Activated CD4-positive, alpha-beta T cell treated with anti-CD3 and anti-CD28 coated beads, Interleukin-10, Interleukin-2, amounts not matched to agents 100 ng/mL and 50 ng/mL, durations not matched to agents 16 hours and 8 hours (primary cell): Measurements from ENCODE around the gene COPA.

Experiments
- DNase-seq: peaks from one replicate; pipeline ENCODE4 v3.0.0-alpha.2; 2020

COPA gene

DNA sequence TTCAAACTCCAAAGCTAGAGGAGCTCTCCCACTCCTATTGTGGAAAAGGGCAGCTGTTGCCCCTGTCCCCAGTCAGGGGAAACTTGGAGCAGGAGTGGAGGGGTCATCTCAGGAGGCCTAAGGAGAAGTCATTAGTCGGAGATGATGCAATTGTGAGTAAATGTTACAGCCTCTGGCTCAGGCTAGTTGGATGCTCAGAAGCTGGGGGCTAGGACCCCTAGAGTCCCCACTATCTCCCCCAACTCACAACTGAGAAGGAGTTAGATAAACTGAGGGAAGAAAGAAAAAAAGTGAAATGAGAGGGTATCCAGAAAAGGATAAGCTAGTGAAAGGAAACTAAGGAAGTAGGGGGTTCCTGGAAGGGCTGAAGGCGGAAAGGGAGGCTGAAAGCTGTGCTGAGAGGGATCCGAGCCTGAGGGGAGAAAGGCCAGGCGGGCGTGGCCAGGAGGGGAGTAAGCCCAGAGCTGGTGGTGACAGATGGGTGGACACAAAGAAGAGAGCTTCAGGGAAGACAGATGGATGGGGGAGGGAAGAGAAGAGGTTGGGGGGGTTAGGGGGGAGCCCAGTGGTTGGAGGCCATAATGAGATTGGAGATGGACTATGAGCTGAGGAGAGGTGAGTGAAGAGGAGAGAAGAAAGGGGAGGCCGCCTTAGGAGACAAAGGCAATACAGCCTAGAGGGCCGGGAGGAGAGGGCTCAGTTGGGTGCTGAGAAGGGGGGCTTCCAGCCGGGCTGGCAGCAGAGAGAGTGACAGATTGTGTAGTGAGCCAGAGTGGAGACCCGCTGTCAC lies 19.3 kb upstream of the COPA start:
- no peak for DNase-seq

GRCh38 chr1:160361814-160362167 lies 18.7 kb upstream of the COPA start:
- no peak for DNase-seq

DNA sequence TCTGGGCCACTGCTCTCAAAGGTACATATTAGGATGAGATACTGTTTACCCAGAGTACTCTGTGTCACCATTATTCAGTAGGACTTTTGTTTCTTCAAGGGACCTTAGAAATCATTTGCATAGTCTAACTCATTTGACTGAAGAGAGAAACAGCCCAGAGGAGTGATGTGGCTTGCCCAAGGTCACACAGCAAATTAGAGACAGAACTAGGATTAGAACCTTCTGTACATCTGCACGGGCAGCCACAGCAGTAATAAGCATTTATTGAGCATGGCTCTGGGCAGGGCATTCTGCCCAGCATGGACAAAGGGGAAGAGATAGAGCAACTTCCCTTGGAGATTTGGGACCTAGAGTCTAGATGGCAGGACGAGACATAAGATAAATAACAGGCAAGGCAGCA lies 18.1 kb upstream of the COPA start:
- no peak for DNase-seq

- no peak for DNase-seq
Measured at GRCh38 chr1:160360227-160360695, 17.2 kb upstream of the COPA start.

- DNase-seq, result no peak
Measured at GRCh38 chr1:160359559-160360226, 16.6 kb upstream of the COPA start.

DNA sequence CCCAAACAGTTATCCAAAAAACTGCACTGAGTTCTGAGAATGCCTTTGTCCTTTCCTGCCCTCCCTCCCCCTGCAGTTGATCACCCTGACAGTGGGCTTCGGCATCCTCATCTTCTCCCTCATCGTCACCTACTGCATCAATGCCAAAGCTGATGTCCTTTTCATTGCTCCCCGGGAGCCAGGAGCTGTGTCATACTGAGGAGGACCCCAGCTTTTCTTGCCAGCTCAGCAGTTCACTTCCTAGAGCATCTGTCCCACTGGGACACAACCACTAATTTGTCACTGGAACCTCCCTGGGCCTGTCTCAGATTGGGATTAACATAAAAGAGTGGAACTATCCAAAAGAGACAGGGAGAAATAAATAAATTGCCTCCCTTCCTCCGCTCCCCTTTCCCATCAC lies 15.0 kb upstream of the COPA start:
- no peak for DNase-seq

DNA sequence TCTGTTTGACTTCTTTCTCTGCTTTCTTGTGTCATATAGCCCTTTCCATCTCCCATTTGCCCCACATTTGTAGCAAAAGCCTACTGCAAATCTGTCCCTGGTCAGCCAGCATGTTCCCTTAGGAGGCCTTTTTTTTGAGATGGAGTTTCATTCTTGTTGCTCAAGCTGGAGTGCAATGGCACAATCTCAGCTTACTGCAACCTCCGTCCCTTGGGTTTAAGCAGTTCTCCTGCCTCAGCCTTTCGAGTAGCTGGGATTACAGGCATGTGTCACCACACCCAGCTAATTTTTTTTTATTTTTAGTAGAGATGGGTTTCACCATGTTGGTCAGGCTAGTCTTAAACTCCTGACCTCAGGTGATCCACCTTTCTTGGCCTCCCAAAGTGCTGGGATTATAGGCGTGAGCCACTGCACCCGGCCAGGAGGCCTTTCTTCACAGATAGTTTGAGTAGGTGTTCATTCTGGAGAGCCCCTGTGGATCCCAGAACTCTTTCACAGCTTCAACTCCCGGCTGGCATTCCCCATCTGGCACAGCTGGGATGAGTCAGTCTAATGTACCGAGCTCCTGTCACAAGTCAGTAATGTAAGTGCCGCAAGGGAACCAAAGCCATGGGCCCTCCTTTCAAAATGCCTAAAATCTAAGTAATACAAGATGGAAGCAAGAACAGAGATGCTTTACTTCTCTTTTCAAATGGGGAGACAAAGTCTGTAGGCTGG lies 14.4 kb upstream of the COPA start:
- DNase-seq, result no peak

GRCh38 chr1:160354388-160354985 lies 11.4 kb upstream of the COPA start:
- peak; percentile 31 for DNase-seq

- DNase-seq, result no peak
Measured at GRCh38 chr1:160353223-160353622, 10.2 kb upstream of the COPA start.

- DNase-seq, result no peak
Measured at GRCh38 chr1:160352555-160352954, 9.5 kb upstream of the COPA start.

- DNase-seq, result no peak
Measured at GRCh38 chr1:160351629-160352028, 8.6 kb upstream of the COPA start.

DNA sequence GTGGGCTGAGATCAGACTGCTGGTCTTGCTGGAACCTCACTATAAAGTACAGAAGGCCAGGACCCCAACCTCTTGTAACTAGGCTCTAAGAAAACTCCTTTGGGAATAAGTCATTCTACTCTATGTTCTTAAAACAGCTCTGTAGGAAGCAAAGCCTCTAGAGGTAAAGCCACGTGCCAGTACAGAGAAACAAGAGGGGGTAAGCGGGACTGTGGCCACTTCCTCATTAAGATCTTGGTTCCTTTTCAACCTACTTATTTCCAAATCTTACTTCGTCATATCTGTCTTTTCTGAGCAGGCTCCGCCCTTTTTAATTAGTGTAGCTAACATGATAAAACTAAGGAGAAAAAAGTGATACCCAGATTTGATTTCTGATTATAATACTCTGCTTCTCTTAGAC lies 3.9 kb upstream of the COPA start:
- DNase-seq, result no peak

- no peak for DNase-seq
Measured at GRCh38 chr1:160346463-160346862, 3.4 kb upstream of the COPA start.

DNA sequence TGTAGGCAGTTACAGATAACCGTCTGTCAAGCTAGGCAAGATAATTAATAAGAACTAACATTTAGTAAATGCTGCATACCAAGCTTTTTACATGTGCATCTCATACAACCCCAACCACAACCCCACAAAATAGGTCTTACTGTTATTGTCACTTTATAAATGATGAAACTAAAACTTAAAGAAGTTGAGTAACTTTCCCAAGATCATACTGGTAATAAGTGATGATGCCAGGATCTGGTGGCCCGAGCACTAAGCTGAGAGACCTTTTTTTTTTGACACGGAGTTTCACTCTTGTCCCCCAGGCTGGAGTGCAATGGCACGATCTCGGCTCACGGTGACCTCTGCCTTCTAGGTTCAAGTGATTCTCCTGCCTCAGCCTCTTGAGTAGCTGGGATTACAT lies 1.9 kb upstream of the COPA start:
- DNase-seq, result no peak

GRCh38 chr1:160344241-160344640 lies 1.2 kb upstream of the COPA start:
- DNase-seq, result no peak

DNA sequence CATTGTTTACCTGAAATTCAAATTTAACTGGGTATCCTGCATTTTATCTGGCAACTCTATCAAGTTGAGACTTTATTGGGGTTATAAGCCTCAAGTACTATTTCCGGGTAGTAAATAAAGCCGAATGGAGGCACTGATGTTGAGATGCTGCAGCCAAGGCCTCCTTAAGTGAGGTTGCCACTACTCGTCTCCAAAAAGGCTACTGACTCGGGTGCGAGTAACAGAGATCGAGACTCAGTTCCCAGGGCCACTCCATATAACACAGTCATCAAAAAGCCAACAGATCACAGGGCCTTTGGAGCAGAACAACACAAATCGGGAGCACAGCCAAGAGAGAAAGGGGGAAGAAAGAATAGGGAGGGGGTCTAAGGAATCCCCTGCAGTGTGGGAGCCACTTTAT lies 524 bp downstream of the COPA start:
- DNase-seq, result peak; percentile 20

- DNase-seq, result no peak
Measured at GRCh38 chr1:160340866-160341265, 2.2 kb downstream of the COPA start.

- DNase-seq, result no peak
Measured at GRCh38 chr1:160340146-160340545, 2.9 kb downstream of the COPA start.

GRCh38 chr1:160338580-160338979 lies 4.5 kb downstream of the COPA start:
- no peak for DNase-seq

DNA sequence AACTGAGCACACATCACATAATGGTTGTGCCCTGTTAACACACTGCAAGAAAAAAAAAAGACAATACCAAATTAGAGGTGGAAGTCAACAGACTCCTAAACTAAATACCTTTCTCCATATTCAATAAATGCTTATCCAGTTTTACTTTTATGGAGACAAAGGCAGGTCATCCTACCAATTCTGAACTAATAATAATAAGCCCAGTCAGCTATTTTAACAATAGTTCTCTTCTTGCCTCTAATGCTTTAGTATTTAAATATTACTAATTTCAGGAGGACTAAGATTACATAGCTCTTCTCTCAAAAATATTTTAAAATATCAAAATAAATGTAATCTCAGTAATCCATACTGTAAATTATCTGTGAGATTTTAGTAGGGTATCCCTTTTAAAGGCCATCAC lies 10.5 kb downstream of the COPA start:
- DNase-seq, result no peak

GRCh38 chr1:160330119-160330518 lies 12.9 kb downstream of the COPA start:
- no peak for DNase-seq

DNA sequence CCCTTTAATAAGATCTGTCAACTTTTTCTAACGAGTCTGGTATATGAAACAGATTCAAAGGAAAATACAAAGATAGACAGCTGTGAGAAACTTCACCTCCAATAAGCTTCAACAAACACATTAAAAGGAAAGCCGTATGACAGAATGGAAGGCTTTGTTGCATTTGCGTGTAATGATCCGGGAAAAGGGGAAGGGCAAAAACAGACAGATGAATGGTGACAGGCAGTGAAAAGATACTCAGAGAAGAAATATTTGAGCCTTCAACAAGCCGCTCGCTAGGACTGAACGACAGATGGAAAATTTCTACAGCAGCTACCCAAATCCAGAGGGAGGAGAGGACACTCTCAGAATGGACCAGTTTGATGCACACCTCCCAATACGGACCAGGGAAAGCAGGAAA lies 14.9 kb downstream of the COPA start:
- DNase-seq, result no peak

DNA sequence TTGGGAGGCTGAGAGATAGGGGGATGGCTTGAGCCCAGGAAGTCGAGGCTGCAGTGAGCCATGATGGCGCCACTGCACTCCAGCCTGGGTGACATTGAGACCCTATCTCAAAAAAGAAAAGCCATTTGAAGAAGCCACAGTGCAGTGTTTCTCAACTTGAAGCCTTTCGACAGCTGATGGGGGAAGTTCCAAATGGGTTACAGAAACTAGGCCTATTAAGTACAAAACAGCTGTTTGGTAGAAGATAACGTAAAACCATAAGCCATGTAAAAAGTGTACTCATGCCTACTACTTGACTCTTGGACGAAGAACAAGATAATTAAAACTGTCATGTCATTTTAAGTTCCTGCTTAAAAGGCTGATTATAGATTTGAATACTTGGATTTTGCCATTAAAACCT lies 16.6 kb downstream of the COPA start:
- DNase-seq, result no peak

DNA sequence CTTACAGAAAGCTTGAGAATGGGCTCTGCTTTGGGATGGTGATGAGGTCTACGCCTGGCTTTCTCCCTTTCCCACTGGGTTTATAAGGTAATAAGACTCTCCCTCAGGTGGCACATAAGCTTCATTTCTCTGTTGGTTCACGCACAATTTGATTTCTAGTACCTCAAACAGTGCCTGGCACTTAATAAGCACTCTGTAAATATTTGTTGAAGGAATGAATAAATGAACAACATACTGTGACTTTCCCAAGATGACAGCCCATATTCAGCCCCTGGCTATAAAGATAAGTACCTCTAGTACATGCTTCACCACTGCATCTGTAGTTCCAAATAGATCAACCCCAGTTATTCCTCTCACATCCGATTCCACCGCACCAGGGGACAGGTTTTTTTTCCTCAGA lies 17.8 kb downstream of the COPA start:
- no peak for DNase-seq
